Hematopoietic multipotent progenitor cell treated with erythropoietin and hydrocortisone succinate and interleukin-3 and kit ligand, for 17 days (in vitro differentiated cells): ENCODE data around the gene ITGB2.

ENCODE experiments used
- DNase-seq: peaks from one replicate; pipeline ENCODE4 v3.0.0-alpha.2; 2015; ENCODE audit warnings: low spot score

The ITGB2 gene

GRCh38 chr21:44897326-44898010, 23.2 kb downstream of the ITGB2 start:
- DNase-seq: peak; percentile 16

GRCh38 chr21:44896561-44897286, 24.0 kb downstream of the ITGB2 start:
- DNase-seq: no peak

GRCh38 chr21:44895859-44896258, 24.8 kb downstream of the ITGB2 start:
- DNase-seq: no peak

GRCh38 chr21:44894687-44895302, 25.9 kb downstream of the ITGB2 start:
- DNase-seq: no peak

GRCh38 chr21:44893948-44894656, 26.6 kb downstream of the ITGB2 start:
- no peak for DNase-seq

- DNase-seq: no peak
Observed at GRCh38 chr21:44893278-44893556, 27.5 kb downstream of the ITGB2 start.

- peak; percentile 79 for DNase-seq
Observed at GRCh38 chr21:44892536-44893277, 28.0 kb downstream of the ITGB2 start.

GRCh38 chr21:44892095-44892494, 28.6 kb downstream of the ITGB2 start:
- DNase-seq: no peak

GRCh38 chr21:44891631-44892031, 29.1 kb downstream of the ITGB2 start:
- no peak for DNase-seq

GRCh38 chr21:44890961-44891541, 29.6 kb downstream of the ITGB2 start:
- DNase-seq: no peak

- no peak for DNase-seq
Observed at GRCh38 chr21:44890338-44890931, 30.3 kb downstream of the ITGB2 start.

GRCh38 chr21:44889625-44890337, 30.9 kb downstream of the ITGB2 start:
- no peak for DNase-seq

- no peak for DNase-seq
Observed at GRCh38 chr21:44888581-44889550, 31.8 kb downstream of the ITGB2 start.

GRCh38 chr21:44887807-44888580, 32.7 kb downstream of the ITGB2 start:
- DNase-seq: no peak

- no peak for DNase-seq
Observed at GRCh38 chr21:44887126-44887806, 33.4 kb downstream of the ITGB2 start.

GRCh38 chr21:44886113-44887075, 34.3 kb downstream of the ITGB2 start:
- DNase-seq: no peak

- DNase-seq: no peak
Observed at GRCh38 chr21:44885615-44886014, 35.1 kb downstream of the ITGB2 start.
